AG10803 (cell line): ENCODE data around the gene LIME1.

Source experiments
- DNase-seq: peaks from one replicate; pipeline ENCODE4 v3.0.0; 2010; ENCODE audit warnings: low read depth
- H3K4me3 ChIP-seq: 2 replicates; pipeline ENCODE4 v1.5.1; 2011; ENCODE audit warnings: mild to moderate bottlenecking, low read length, control low read depth
- CTCF ChIP-seq: conservative IDR thresholded peaks from 2 replicates; pipeline ENCODE4 v1.5.1; 2011; ENCODE audit warnings: mild to moderate bottlenecking, low read length, control low read depth, inconsistent platforms

LIME1 gene

GRCh38 chr20:63707558-63708300, 28.7 kb upstream of the LIME1 start, which contains the start of the genes ARFRP1 and ZGPAT:
ARFRP1 (minus strand) TSS chr20:63707976; CDS start chr20:63707091, 885 bp downstream.
ZGPAT (plus strand) TSS chr20:63708039; CDS start chr20:63708581, 542 bp downstream.
- peak; percentile 79 for DNase-seq
- TF ChIP-seq CTCF: no peak
- H3K4me3 ChIP-seq: peak within 1 kb of the TSS; percentile 81

- DNase-seq: no peak
- TF ChIP-seq CTCF: no peak
- H3K4me3 ChIP-seq: peak overlapping the region; percentile 81
Measured at GRCh38 chr20:63708301-63709148, 27.9 kb upstream of the LIME1 start.

DNA sequence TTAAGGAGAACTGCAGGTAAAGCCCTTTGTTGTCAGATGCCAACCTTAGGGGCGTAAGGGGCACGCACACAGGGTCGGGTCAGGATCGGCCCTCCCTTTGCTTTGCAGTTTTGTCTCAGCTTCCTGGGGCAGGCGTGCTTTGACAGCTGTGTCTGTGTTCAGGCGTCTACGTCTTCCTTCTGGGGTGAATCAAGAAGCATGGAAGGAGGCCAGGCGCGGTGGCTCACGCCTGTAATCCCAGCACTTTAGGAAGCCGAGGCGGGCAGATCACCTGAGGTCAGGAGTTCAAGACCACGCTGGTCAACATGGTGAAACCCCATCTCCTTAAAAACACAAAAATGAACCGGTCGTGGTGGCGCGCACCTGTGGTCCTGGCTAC, 27.3 kb upstream of the LIME1 start:
- no peak for DNase-seq
- no peak for TF ChIP-seq CTCF
- H3K4me3 ChIP-seq: peak overlapping the region; percentile 81

DNA sequence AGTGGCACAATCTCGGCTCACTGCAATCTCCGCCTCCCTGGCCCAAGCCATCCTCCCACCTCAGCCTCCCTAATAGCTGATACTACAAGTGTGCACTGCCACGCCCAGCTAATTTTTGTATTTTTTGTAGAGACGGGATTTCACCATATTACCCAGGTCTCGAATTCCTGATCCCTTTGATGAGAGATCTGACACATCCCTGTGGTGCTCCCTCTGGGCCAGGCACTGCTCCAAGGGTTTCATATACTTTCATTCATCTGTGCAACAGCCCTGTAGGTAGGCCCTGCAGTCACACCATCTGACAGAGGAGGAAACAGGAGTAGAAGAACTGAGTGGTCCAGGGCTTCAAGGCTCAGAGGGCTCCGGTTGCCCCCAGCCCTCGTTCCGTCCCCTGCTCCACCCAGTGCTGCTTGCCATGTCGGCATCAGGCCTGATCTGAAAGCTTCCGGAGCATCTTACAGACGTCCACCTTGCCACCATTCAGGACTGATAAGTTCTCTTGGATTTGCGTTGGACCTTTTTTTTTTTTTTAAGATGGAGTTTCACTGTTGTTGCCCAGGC, 25.3 kb upstream of the LIME1 start:
- TF ChIP-seq CTCF: no peak
- no peak for DNase-seq
- H3K4me3 ChIP-seq: no peak overlapping the region

GRCh38 chr20:63712191-63712590, 24.3 kb upstream of the LIME1 start:
- no peak for TF ChIP-seq CTCF
- no peak overlapping the region for H3K4me3 ChIP-seq
- no peak for DNase-seq

- H3K4me3 ChIP-seq: no peak overlapping the region
- TF ChIP-seq CTCF: no peak
- DNase-seq: no peak
Measured at GRCh38 chr20:63714858-63715257, 21.6 kb upstream of the LIME1 start.
